IPS-15b (cell line): ENCODE results near the gene USE1.
A peak's percentile ranks its signal among the peaks of the same experiment; 100 is the strongest.

Source experiments
- H3K27me3 ChIP-seq: one replicate; pipeline ENCODE4 v1.6.1; 2013; ENCODE audit warnings: low read length; ENCODE audit not compliant: control insufficient read depth, insufficient read depth
- H3K36me3 ChIP-seq: one replicate; pipeline ENCODE4 v1.6.1; 2013; ENCODE audit warnings: low read length; ENCODE audit not compliant: control insufficient read depth, insufficient read depth
- H3K4me1 ChIP-seq: one replicate; pipeline ENCODE4 v1.6.1; 2013; ENCODE audit warnings: mild to moderate bottlenecking, low read length; ENCODE audit not compliant: control insufficient read depth, insufficient read depth
- H3K4me3 ChIP-seq: one replicate; pipeline ENCODE4 v1.5.1; 2013; ENCODE audit warnings: low read depth, low read length
- H3K9ac ChIP-seq: one replicate; pipeline ENCODE4 v1.6.1; 2013; ENCODE audit warnings: low read depth, mild to moderate bottlenecking, low read length
- H3K9me3 ChIP-seq: one replicate; pipeline ENCODE4 v1.6.1; 2013; ENCODE audit warnings: mild to moderate bottlenecking, low read length; ENCODE audit not compliant: control insufficient read depth, insufficient read depth

Gene USE1

GRCh38 chr19:17209126-17210036 lies 5.8 kb upstream of the USE1 start:
- Histone ChIP-seq H3K9ac (no peak overlapping the region), H3K4me3 (no peak overlapping the region), H3K27me3 (no peaks in the 10 kb centered on the region), H3K9me3 (no peaks in the 10 kb centered on the region), H3K36me3 (peaks cover 25% of the 10 kb centered on the region), H3K4me1 (no peaks in the 10 kb centered on the region)

GRCh38 chr19:17210296-17210695 lies 4.9 kb upstream of the USE1 start:
- H3K27me3 ChIP-seq: no peaks in the 10 kb centered on the region
- H3K36me3 ChIP-seq: peaks cover 25% of the 10 kb centered on the region
- H3K9ac ChIP-seq: no peak overlapping the region
- no peaks in the 10 kb centered on the region for H3K9me3 ChIP-seq
- no peak overlapping the region for H3K4me3 ChIP-seq
- no peaks in the 10 kb centered on the region for H3K4me1 ChIP-seq

- Histone ChIP-seq H3K9ac (no peak overlapping the region), H3K4me1 (no peaks in the 10 kb centered on the region), H3K36me3 (peaks cover 14% of the 10 kb centered on the region), H3K4me3 (no peak overlapping the region), H3K9me3 (no peaks in the 10 kb centered on the region), H3K27me3 (no peaks in the 10 kb centered on the region)
Observed at GRCh38 chr19:17211547-17212446, 3.4 kb upstream of the USE1 start.

- Histone ChIP-seq H3K27me3 (no peaks in the 10 kb centered on the region), H3K36me3 (peaks cover 17% of the 10 kb centered on the region), H3K9me3 (no peaks in the 10 kb centered on the region), H3K9ac (no peak overlapping the region), H3K4me1 (no peaks in the 10 kb centered on the region), H3K4me3 (no peak overlapping the region)
Observed at GRCh38 chr19:17213334-17213733, 1.8 kb upstream of the USE1 start.

DNA sequence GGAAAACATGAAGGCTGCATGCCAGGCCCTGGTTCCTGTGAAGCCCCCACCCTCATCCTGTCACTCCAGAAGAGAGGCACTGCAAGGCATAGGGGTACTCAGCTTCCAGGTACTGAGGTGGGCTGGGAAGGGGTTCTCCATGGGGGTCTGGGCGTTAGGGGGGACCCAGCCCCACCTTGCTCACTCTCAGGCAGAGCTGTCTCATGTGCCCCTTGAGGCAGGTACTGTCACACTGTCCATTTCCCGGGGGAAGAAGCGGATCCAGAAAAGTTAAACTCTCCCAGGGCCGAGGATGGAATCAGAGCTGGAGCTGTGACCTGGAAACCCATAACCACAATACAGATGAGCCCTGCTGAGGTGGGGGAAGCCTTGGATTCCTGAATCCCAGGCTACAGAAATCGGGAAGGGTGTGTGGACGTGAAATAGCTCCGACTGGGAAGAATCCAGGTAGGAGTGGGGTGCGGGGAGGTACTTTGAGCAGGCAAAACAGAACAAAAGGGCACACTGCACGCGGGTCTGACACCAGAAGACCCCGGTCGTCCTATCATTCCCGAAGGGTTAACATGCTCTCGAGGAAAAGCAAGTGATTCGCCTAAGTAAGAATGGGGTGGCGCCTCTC lies 540 bp upstream of the USE1 start:
- Histone ChIP-seq H3K4me1 (no peaks in the 10 kb centered on the region), H3K9ac (peak overlapping the region; percentile 93), H3K9me3 (no peaks in the 10 kb centered on the region), H3K4me3 (peak overlapping the region; percentile 79), H3K36me3 (peaks cover 21% of the 10 kb centered on the region), H3K27me3 (no peaks in the 10 kb centered on the region)

- H3K36me3 ChIP-seq: peaks cover 16% of the 10 kb centered on the region
- H3K9ac ChIP-seq: no peak overlapping the region
- no peaks in the 10 kb centered on the region for H3K9me3 ChIP-seq
- peak overlapping the region; percentile 60 for H3K4me3 ChIP-seq
- H3K27me3 ChIP-seq: no peaks in the 10 kb centered on the region
- no peaks in the 10 kb centered on the region for H3K4me1 ChIP-seq
Observed at GRCh38 chr19:17216058-17216670, 1.0 kb downstream of the USE1 start.

- Histone ChIP-seq H3K27me3 (no peaks in the 10 kb centered on the region), H3K4me3 (no peak overlapping the region), H3K4me1 (no peaks in the 10 kb centered on the region), H3K9me3 (no peaks in the 10 kb centered on the region), H3K9ac (no peak overlapping the region), H3K36me3 (peaks cover 9% of the 10 kb centered on the region)
Observed at GRCh38 chr19:17219286-17219685, 4.1 kb downstream of the USE1 start.

- Histone ChIP-seq H3K9me3 (no peaks in the 10 kb centered on the region), H3K4me3 (no peak overlapping the region), H3K9ac (no peak overlapping the region), H3K4me1 (no peaks in the 10 kb centered on the region), H3K27me3 (no peaks in the 10 kb centered on the region), H3K36me3 (peaks cover 9% of the 10 kb centered on the region)
Observed at GRCh38 chr19:17220207-17220758, 5.1 kb downstream of the USE1 start.

- peaks cover 6% of the 10 kb centered on the region for H3K4me1 ChIP-seq
- H3K9me3 ChIP-seq: no peaks in the 10 kb centered on the region
- no peaks in the 10 kb centered on the region for H3K27me3 ChIP-seq
- H3K4me3 ChIP-seq: no peak overlapping the region
- no peak overlapping the region for H3K9ac ChIP-seq
- no peaks in the 10 kb centered on the region for H3K36me3 ChIP-seq
Observed at GRCh38 chr19:17225053-17225452, 9.9 kb downstream of the USE1 start.

DNA sequence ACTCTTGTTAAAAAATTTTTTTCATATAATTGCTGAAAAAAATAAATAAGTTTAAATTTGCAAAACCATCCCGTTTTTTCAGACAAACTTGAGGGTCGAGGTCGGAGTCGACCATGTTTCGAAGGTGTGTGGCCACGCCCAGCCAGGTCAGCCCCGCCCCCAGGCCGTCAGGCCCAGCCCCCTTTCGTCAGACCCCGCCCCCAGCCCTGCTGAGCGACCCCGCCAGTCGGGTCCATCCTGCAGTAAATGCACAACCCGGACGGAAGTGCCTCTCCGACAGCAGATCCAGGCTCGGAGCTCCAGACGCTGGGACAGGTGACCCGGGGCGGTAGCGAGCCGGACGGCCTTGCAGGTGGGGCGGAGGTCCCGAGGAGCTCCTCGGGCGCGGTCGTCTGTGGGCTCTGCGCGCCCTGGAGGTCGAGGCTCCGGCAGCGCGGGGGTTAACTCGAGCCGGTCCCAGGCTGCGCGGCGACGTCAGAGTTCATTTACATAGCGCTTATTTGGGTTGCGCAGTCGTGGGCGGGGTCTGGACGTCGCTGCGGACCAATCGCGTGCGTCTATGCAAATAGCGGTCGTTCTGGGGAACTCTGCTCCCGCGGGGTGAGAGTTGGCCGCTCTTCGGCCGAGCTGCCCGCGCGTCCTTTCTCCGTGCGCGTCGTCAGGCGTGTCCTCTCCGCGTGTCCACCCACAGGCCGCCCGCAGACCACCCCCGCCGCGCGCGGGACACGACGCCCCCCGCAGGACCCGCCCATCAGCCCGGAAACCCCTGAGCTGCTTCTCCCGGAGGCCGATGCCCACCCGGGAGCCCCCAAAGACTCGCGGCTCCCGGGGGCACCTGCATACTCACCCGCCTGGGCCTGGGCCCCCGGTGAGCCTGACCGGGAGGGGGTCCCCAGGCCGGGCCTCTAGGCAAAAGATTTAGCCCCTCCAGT lies 11.1 kb downstream of the USE1 start, which contains the start of gene OCEL1:
Gene OCEL1, plus strand, starts transcription at position 225 of the 932 bp plus-strand sequence. Its CDS starts 22 bp downstream, at position 247.
- Histone ChIP-seq H3K9me3 (no peaks in the 10 kb centered on the region), H3K27me3 (no peaks in the 10 kb centered on the region), H3K4me1 (peaks cover 6% of the 10 kb centered on the region), H3K36me3 (no peaks in the 10 kb centered on the region), H3K4me3 (peak within 1 kb of the TSS; percentile 79), H3K9ac (peak within 1 kb of the TSS; percentile 85)
